ENCODE results near the gene SLFN5.

DNA sequence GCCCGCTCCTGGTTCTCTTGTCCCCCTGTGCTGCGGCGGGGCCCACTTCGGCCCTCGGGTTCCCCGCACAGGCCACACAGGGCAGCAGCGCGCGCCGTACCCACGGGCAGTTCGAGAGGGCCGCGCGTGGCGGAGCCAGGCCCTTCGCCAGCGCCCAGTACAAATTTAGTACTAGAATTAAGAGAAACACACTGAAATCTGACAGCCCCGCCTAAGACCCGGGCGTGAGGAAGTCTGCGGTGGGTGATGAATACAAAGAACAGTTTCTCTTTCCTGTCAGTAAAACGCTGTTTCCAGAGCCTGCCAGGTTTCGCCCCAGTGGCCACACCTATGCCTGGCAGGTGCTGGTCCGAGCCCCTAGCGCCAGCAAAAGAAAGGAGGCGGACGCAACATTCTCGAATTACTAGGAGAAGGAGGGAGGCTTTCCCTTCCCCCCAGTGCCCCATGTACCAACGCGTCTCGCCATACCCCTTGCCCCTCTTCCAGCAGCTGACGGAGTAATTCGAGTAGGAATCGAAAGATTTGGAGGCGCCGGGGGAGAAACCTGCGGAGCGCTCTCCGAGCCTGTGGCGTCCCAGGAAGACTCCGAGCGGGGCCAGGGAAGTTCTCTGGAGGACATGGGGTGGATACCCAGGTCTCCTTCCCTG is 591 bp upstream of the SLFN5 start:
- TF ChIP-seq, protein P1, sequence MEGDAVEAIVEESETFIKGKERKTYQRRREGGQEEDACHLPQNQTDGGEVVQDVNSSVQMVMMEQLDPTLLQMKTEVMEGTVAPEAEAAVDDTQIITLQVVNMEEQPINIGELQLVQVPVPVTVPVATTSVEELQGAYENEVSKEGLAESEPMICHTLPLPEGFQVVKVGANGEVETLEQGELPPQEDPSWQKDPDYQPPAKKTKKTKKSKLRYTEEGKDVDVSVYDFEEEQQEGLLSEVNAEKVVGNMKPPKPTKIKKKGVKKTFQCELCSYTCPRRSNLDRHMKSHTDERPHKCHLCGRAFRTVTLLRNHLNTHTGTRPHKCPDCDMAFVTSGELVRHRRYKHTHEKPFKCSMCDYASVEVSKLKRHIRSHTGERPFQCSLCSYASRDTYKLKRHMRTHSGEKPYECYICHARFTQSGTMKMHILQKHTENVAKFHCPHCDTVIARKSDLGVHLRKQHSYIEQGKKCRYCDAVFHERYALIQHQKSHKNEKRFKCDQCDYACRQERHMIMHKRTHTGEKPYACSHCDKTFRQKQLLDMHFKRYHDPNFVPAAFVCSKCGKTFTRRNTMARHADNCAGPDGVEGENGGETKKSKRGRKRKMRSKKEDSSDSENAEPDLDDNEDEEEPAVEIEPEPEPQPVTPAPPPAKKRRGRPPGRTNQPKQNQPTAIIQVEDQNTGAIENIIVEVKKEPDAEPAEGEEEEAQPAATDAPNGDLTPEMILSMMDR (conservative IDR thresholded peaks at IDR 0.05): peak; percentile 45
- no peak for TF ChIP-seq EZH2 (IDR thresholded peaks at IDR 0.05; ENCODE audit: low read depth)
